ENCODE results near the gene ITPRIP. TPM values are rescaled to one million over a fixed set of nuclear protein-coding genes. Genes with fewer than 3 reads are reported as not detected.

Gene ITPRIP
- total and polyA plus RNA-seq, 2 of the 8 experiments (the other 6 are each of a cell fraction or from before 2014, with no cell fraction given) = 15.3 to 16.9 TPM

DNA sequence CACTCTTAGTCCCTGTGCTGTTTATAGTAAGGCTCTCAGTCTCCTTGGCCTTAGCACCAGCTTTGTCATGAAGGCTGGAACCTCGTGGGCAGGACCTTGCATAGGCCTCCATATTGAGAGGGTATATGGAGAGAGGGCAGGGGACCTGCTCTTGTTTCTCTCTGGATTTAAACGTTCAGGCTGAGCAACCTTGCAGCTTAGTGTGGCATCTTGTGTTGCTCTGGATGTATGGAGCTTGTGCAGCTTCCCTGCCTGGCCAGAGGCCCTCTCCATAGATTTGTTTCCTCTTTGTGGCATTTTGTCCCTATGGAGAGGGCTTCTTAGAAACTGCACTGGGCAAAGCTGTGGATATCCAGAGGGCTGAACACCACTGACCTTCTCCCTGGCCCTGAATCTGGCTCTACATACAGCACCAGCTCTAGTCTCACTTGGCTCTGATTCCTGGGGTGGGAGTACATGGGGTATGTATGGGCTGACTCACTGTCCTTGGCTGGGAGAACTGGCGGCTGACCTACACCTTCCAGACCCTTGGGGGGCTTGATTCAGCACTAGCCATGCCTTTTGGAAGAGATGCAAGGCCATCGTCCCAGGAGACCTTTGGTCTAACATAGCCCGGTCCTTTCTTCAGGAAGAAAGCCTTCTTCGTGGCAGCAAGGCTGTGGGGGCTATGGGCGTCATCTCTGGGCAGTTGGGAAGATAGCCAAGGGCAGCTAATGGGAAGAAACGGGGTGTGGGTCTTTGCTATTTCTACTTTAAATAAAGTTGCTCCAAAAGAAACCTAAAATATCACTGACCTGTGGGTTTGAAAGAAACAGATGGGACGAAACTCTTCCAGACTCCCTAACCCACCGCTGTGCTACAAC is 30.5 kb downstream of the ITPRIP start:
- H3K79me1 ChIP-seq (ENCODE audit: low read depth, low read length) = no peaks in the 10 kb centered on the region; the same call in 1 of the 2 replicates
- H4K20me1 ChIP-seq (replicated peaks in 1 of 2; ENCODE audit: control insufficient read depth in 1 of 2, insufficient read depth in 2 of 2, low read length in 2 of 2) = peaks cover 0 to 12% of the 10 kb centered on the region in 2 experiments
- POLR2A ChIA-PET (ENCODE audit: partially characterized antibody) = interaction anchor here (1.0 to 3.2 kb wide), 5 partner anchors 8 to 42 kb away, joined by 3 to 23 read pairs (median 4); no protein-coding TSS in a partner anchor
- peaks cover 0 to 8% (median under 1%) of the 10 kb centered on the region in 4 experiments; a peak in 3 of 8 replicates for H3K36me3 ChIP-seq (ENCODE audit: control insufficient read depth in 2 of 4, insufficient read depth in 4 of 4, low read length in 3 of 4)
- H4K91ac ChIP-seq (replicated peaks; ENCODE audit: insufficient read length, low read length) = no peak overlapping the region
- no peaks in the 10 kb centered on the region for H3K23me2 ChIP-seq (ENCODE audit: low read depth, low read length)
- no peak overlapping the region for H3K9ac ChIP-seq (replicated peaks in 1 of 4; ENCODE audit: extremely low read depth in 1 of 4, low read depth in 3 of 4, low read length in 3 of 4)
- H2AFZ ChIP-seq (ENCODE audit: low read length) = no peak overlapping the region
- H4K8ac ChIP-seq (ENCODE audit: extremely low read depth, insufficient read depth, low read length) = no peak overlapping the region
- peaks cover 12% of the 10 kb centered on the region in 2 experiments for H3K9me3 ChIP-seq (ENCODE audit: insufficient read depth in 2 of 2, low read depth in 1 of 2, low read length in 1 of 2)
- no peak overlapping the region for H3K4me3 ChIP-seq (ENCODE audit: extremely low read depth in 1 of 4, insufficient read depth in 2 of 4, low read depth in 3 of 4, low read length in 4 of 4)
- H2BK20ac ChIP-seq (ENCODE audit: low read length) = no peak overlapping the region
- no peak overlapping the region for H3K14ac ChIP-seq (ENCODE audit: insufficient read length)
- FAIRE-seq = no peak
- H2BK12ac ChIP-seq (ENCODE audit: low read depth, low read length) = no peak overlapping the region
- no peak overlapping the region; the same call in 1 of the 2 replicates for H2AK5ac ChIP-seq (ENCODE audit: low read depth, low read length)
- no peak overlapping the region for H3K4ac ChIP-seq (replicated peaks; ENCODE audit: insufficient read length, low read depth, low read length)
- H3K4me2 ChIP-seq (ENCODE audit: insufficient read depth in 1 of 2, low read depth in 2 of 2, low read length in 2 of 2) = no peak overlapping the region
- no peak overlapping the region for H3K27ac ChIP-seq (ENCODE audit: low read depth, low read length)
- H3K18ac ChIP-seq (ENCODE audit: extremely low read depth, low read length) = no peak overlapping the region
- whole genome bisulfite sequencing, 2 experiments (ENCODE audit: extremely low coverage in 1 of 2, insufficient coverage in 1 of 2, insufficient read length in 1 of 2, insufficient replicate concordance in 2 of 2, low coverage in 1 of 2, low lambda C conversion rate in 2 of 2, missing lambda C conversion rate in 1 of 2) = 84% methylated on average over 10 of the region's 10 CpGs; no CpG with 5 or more reads in 1 of the 2 experiments
- no peak overlapping the region for H2BK5ac ChIP-seq (ENCODE audit: low read depth, low read length)
- DNase-seq (ENCODE audit: low read depth in 1 of 2, low spot score in 2 of 2) = no peak
- H2BK120ac ChIP-seq (replicated peaks; ENCODE audit: low read depth, low read length) = no peak overlapping the region
- peaks cover 0 to 3% of the 10 kb centered on the region in 2 experiments; a peak in 1 of 4 replicates for H3K79me2 ChIP-seq (ENCODE audit: control insufficient read depth in 1 of 2, insufficient read depth in 2 of 2, low read length in 2 of 2)
- no peaks in the 10 kb centered on the region for H3K27me3 ChIP-seq (replicated peaks in 1 of 4; ENCODE audit: control insufficient read depth in 3 of 4, extremely low read depth in 1 of 4, insufficient read depth in 3 of 4, low read length in 3 of 4)
- H3K56ac ChIP-seq (replicated peaks; ENCODE audit: insufficient read length, low read depth, low read length) = no peak overlapping the region
- CTCF ChIA-PET (ENCODE audit: partially characterized antibody) = interaction anchor here (0.6 to 14.8 kb wide), 9 partner anchors 8 to 273 kb away, joined by 4 to 331 read pairs (median 61); partner anchors contain the start of genes CFAP58 and ITPRIP
- H3K4me1 ChIP-seq (replicated peaks in 1 of 4; ENCODE audit: control insufficient read depth in 3 of 4, insufficient read depth in 4 of 4, low read length in 3 of 4) = peaks cover 0 to 7% (median 3%) of the 10 kb centered on the region in 4 experiments; a peak in 3 of 7 replicates
- H4K5ac ChIP-seq (ENCODE audit: insufficient read length, low read depth, low read length) = no peak overlapping the region
- no peak overlapping the region for H3K23ac ChIP-seq (ENCODE audit: insufficient read length)
- no peak overlapping the region for H2BK15ac ChIP-seq (ENCODE audit: low read length)
- TF ChIP-seq SIX5 (IDR thresholded peaks at IDR 0.05; ENCODE audit: low read depth, low read length) = no peak
- no peak for TF ChIP-seq SAP30 (IDR thresholded peaks at IDR 0.05; ENCODE audit: insufficient read depth, insufficient replicate concordance, low read length)
- TF ChIP-seq RBBP5 (IDR thresholded peaks at IDR 0.05; ENCODE audit: borderline replicate concordance, low read depth, low read length) = no peak
- TF ChIP-seq MAFK (IDR thresholded peaks at IDR 0.05; ENCODE audit: low read depth, low read length) = no peak
- TF ChIP-seq, protein P1, sequence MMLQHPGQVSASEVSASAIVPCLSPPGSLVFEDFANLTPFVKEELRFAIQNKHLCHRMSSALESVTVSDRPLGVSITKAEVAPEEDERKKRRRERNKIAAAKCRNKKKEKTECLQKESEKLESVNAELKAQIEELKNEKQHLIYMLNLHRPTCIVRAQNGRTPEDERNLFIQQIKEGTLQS (IDR thresholded peaks at IDR 0.05; ENCODE audit: insufficient read depth, low read depth, low read length) = no peak
- peak in 1 of 2 experiments; percentile 23; a peak in 1 of 3 replicates for TF ChIP-seq POLR2A (IDR thresholded peaks at IDR 0.05; ENCODE audit: control extremely low read depth in 1 of 2, low read depth in 2 of 2, low read length in 2 of 2)
- TF ChIP-seq GTF2F1 (IDR thresholded peaks at IDR 0.05; ENCODE audit: borderline replicate concordance, low read depth, low read length) = no peak
- TF ChIP-seq BRCA1 (IDR thresholded peaks at IDR 0.05; ENCODE audit: low read depth, low read length) = no peak

Measured in H1 (cell line).